ENCODE data around the gene SNAI1.

The SNAI1 gene

GRCh38 chr20:50013976-50014375, 31.2 kb downstream of the SNAI1 start:
- DNase-seq (ENCODE audit: low read depth in 3 of 3): no peak

DNA sequence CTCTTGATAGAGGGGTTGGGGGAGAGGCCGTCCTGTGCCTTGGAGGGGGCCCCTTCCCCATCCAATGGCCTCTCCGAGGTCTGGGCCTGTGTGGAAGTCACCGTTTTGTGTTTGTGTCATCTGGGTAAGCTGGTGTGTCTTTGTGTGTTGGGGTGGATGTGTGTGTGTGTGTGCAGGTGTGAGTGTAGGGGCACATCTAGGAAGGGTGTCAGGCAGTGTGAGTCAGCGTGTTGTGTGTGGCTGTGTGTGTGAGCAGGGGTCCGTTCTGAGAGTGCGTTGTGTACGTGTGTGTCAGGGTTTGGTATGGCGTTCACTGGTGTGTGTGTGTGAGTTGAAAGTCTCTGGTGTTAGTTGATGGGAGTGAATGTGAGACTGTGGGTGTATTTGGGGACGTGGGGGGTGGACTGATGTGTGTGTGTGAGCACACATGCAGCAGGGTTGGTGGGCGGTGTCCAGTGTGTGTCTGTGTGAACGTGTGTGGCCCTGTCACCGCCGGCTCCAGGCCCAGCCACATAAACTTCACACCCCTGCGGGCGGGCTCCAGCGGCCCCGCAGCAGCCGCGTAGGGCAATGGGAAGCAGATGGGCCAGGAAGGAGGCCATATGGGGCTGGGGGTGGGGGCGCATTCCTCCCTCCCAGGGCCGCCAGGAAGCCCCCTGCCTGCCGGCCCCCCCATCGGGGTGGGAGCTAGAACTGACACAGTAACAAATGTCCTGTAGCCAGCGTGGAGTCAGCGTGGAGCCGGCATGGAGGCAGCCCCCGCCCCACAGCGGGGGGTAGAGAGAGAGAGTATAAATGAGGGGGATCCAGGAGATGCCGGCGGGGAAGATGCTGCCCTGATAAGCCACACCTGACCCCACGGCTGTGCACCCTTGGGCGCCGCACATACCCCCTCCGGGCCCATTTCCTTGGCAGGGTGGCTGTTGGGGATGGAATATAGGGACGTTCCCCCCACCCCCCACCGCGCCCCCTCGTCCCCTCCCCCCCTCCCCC, 32.1 kb downstream of the SNAI1 start:
- no peak for DNase-seq (ENCODE audit: low read depth in 3 of 3)

- DNase-seq (ENCODE audit: low read depth in 3 of 3): no peak
Measured at GRCh38 chr20:50015636-50015992, 32.8 kb downstream of the SNAI1 start.

- no peak for DNase-seq (ENCODE audit: low read depth in 3 of 3)
Measured at GRCh38 chr20:50015993-50016770, 33.4 kb downstream of the SNAI1 start.

DNA sequence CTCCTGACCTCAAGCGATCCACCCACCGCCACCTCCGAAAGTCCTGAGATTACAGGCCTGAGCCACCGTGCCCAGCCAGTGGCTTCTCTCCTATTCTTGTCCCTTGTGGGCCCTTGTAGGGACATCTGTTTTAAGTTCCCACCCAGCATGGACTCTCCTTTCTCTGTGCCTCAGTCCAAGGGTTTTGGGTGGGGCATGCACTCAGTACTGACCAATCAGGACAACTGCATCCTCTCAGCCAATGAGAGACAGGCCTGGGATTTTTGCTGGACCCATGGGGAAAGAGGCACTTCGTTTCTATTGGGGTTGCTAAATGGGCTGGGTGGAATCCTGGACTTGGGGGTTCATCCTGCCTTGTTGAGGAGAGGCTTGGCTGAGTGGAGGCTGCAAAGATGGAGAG, 34.4 kb downstream of the SNAI1 start:
- no peak for DNase-seq (ENCODE audit: low read depth in 3 of 3)

- DNase-seq (ENCODE audit: low read depth in 3 of 3): no peak
Measured at GRCh38 chr20:50017576-50018248, 34.9 kb downstream of the SNAI1 start.

DNA sequence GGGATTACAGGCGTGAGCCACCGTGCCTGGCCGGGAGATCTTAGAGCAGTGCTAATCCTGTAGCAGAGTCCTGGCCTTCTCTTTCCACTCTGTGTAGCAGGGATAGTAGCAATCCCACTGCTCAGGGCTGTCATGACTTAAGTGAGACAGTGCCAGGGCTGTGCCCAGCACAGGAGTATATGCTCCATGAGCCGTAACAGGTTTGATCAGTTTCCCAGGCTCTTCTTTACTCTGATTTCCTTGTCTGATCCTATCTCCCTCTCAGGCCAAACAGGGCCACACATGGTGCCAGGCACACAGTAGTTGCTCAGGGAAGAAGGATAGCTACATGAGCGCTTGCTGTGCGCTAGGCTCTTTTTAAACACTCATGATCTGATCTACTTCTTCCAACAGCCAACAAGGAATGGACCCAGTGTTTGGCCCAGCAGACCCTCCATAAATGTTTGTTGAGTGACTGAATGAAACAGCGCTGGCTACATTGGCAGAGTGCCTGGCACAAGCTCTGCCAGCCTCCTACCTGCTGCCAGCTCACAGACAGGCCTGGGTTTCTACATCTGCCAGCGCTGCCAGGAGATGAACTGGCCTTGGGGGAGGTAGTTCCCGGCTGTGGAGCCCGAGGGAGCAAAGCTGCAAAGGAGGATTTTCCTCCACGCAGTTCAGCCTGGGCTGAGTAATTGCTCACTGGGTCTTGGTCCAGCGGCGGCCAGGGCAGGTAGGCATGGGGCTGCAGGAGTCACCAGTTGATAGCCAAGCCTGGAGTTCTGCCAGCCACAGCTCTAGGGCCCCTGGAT, 36.9 kb downstream of the SNAI1 start:
- DNase-seq (ENCODE audit: low read depth in 3 of 3): no peak

- no peak for DNase-seq (ENCODE audit: low read depth in 3 of 3)
Measured at GRCh38 chr20:50020288-50020687, 37.5 kb downstream of the SNAI1 start.

DNA sequence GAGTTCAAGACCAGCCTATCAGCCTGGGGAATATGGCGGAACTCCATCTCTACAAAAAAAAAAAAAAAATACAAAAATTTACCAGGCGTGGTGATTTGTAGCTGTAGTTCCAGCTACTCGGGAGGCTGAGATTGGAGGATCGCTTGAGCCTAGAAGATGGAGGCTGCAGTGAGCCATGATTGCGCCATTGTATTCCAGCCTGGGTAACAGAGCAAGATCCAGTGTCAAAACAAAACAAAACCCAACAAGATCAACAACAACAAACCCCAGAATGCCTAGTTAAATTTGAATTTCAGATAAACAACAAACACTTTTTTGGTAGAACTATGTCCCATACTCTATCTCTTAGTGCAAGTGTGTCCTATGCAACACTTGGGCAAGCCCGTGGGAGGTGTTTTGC, 39.9 kb downstream of the SNAI1 start:
- DNase-seq (ENCODE audit: low read depth in 3 of 3): no peak

DNA sequence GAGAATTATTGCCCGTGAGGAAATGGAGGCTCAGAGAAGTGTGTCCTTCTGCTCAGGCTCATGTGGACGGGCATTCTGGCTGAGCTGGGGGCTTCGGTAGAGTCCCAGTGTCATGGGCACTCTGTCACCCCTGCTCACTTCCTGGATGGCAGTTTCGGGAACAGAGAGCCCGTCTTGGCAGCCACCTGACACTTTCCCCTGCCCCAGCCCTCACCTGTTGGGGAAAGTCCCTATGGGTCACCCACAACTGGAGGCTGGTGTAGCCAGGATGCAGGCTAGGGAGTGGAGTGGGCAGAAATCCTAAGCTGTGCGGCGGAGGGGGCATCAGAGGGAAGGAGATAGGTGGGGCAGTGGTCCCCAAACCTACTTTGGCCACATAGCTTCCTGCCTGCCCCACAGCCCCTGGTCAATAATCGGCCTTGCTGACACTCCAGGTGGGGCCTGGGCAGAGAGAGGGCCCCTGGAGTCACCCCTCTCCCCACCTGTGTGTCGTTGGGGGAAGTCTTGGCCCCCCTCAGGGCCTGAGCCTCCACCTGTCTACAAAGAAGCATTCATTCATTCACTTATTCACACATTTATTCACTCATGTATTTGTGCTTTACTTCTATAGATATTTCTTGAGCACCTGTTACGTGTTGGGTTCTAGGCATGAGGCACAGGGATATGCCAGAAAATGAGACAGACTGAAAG, 40.5 kb downstream of the SNAI1 start:
- no peak for DNase-seq (ENCODE audit: low read depth in 3 of 3)

DNA sequence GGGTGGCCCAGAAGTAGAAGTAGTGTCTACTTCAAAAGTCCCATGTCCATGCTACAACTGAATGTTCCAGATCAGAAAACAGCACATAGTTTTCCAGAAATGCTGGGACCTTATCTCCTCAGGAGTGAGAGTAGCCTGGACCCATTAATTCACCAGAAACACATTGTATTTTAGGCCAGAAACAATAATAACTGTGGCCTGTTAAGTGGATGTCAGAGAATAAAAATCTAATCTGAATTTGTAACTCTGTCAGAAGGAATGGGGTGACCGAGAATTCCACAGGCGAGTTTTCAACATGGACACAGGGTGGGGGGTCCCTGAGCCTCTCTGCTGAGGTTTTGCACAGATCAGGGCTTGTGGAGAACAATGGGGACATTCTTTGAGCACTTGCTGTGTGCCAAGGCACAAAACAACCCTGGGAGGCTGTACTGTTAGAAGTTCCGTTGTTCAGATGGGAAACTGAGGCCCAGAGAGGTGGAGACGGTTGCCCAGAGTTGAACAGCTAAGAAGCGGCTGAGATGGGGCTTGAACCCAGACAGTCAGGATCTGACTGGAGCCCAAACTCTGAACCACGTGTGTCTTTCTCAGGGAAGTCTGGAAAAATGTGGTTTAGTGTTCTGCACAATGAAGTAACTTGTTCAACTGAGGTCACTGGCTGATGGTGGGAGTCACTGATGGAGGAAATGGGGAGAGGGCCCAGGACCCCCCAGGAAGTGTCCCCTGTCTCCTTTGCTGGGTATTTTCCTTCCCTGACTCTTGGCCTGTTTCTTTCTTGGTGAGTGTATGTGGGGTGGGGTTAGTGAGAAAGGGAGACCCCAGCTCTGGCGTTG, 44.2 kb downstream of the SNAI1 start:
- DNase-seq (ENCODE audit: low read depth in 3 of 3): no peak

DNA sequence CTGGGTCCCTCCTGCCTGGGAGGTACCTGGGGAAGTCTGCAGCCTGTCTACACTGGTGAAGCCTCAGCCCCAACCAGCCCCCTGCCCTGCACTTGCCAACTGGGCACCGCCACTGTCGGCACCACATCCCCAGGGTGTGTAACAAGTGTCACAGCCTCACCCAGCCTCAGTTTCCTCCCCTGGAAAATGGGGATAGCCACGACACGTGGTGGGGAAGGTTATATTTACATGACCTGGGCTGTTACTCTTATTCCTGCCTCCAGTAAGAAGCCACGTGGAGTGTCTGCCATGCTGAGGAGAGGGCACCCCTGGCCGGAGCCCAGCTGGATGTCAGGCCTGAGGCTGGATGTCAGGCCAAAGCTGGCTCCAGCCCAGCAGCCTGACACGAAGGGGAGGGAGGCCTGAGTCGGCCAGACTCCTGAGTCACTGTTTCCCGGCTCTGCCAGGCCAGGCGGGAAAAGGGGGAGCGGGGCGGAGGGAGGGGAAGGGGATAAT, 44.9 kb downstream of the SNAI1 start:
- DNase-seq (ENCODE audit: low read depth in 3 of 3): no peak

GRCh38 chr20:50029083-50029696, 46.4 kb downstream of the SNAI1 start:
- no peak for DNase-seq (ENCODE audit: low read depth in 3 of 3)

DNA sequence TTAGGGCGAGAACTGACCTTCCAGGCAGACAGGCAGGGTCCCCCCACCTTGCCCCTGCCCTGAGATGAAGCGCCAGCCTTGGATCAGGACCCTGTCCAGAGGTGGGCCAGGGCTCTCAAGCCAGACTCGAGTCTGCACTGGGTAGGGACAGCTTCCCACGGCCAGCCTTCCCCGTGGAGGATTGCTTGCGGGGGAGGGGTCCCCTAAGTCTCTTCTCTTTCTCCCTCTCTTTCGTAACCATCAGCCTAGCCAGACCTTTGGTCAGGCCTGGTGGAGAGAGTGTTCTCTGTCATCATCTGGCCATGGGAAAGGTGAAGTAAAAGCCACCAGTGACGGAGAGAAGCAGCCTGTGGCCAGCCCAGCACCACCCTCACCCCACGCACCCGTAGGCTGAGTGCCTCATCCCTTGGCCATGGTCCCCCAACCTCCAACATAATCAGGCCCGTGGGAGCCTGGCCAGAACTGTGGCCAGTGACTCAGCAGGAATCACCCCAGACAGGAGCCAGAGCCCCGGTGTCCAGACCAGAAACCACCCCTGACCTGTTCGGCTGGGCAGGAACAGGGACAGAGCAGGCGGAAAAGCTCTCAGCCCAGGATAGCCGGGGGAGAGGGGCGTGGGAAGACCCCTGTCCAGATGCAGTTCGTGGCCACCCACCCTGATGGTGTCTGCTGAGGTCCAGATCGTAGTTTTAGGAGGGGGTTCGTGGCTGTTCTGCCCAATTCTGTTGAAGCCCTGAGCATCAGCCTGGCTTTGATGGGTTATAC, 47.1 kb downstream of the SNAI1 start:
- DNase-seq (ENCODE audit: low read depth in 3 of 3): no peak

DNA sequence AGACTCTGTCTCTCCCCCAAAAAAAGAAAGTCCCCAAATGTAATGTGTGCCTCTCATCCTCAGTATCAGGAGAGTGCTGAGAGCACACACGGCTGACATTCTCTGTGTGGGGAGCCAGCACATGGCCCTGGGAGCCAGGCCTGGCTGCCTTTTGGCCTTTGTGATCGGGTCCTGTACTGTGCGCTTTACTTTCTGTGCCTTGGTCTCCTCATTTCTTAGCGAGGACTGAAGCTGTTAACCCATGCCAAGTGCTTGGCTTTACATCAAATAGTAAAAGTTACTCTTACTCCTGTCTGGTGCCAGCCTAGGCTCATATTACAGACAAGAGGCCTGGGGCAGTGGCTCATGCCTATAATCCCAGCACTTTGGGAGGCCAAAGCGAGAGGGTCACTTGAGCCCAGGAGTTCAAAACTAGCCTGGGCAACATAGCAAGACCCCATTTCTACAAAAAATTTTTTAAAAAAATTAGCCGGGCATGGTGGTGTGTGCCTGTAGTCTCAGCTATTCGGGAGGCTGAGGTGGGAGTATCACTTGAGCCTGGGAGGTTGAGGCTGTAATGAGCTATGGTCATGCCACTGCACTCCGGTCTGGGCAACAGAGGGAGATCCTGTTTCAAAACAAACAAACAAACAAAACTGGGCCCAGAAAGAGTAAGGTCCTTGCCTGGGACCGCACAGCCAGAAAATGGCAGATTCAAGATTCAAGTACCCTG, 50.3 kb downstream of the SNAI1 start:
- no peak for DNase-seq (ENCODE audit: low read depth in 3 of 3)

GRCh38 chr20:50034567-50035180, 51.9 kb downstream of the SNAI1 start:
- no peak for DNase-seq (ENCODE audit: low read depth in 3 of 3)

GRCh38 chr20:50036703-50037102, 53.9 kb downstream of the SNAI1 start:
- no peak for DNase-seq (ENCODE audit: low read depth in 3 of 3)

DNA sequence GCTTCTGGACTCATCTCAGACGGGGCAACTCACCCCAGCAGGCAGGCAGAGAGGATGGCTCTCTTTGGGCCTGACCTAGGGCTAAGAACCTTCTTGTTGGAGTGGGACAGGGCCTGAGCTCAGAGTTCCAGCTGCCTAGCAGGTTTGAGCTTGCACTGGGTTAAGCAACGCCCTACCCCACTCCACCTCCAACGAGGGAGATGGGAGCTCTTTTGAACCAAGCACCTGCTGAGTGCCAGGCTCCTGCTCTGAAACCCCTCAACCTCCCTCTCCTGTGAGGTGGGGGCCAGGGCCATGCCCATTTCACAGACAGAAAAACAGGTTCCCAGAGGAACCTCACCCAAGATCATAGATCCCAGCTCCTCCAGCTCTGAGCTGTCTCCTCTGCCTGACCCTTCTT, 54.3 kb downstream of the SNAI1 start:
- no peak for DNase-seq (ENCODE audit: low read depth in 3 of 3)

Data from stimulated activated CD4-positive, alpha-beta T cell treated with anti-CD3 and anti-CD28 coated beads, TNF-alpha, amount 100 ng/mL, for 48 hours (primary cell).